ENCODE results near the gene BRME1.

DNA sequence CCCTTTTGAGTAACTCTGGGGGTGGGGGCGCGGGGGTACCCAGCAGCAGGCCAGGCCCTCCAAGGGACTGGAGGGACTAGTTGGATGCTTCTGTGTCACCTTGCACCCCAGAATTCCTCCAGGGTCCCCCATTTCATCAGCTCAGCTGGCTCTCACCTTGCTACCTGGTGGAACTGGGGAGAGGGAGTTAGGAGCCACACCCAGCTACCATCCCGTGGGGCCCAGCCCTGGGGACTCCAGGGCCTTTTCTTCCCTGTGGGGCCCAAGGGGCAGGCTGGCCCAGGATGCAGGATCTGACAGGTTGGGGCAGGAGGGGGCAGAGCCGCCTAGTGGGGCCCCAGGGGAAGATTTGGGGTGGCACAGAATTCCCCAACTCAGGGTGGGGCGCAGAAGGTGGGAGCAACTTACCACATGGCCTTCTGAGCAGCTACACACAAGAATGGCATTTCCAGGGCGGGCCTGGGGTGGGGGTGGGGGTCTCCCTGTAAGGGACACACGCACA, 61.7 kb downstream of the BRME1 start:
- TF ChIP-seq, protein P1, sequence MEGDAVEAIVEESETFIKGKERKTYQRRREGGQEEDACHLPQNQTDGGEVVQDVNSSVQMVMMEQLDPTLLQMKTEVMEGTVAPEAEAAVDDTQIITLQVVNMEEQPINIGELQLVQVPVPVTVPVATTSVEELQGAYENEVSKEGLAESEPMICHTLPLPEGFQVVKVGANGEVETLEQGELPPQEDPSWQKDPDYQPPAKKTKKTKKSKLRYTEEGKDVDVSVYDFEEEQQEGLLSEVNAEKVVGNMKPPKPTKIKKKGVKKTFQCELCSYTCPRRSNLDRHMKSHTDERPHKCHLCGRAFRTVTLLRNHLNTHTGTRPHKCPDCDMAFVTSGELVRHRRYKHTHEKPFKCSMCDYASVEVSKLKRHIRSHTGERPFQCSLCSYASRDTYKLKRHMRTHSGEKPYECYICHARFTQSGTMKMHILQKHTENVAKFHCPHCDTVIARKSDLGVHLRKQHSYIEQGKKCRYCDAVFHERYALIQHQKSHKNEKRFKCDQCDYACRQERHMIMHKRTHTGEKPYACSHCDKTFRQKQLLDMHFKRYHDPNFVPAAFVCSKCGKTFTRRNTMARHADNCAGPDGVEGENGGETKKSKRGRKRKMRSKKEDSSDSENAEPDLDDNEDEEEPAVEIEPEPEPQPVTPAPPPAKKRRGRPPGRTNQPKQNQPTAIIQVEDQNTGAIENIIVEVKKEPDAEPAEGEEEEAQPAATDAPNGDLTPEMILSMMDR (IDR thresholded peaks at IDR 0.05) = no peak
- no peak for TF ChIP-seq POLR2A (IDR thresholded peaks at IDR 0.05)

Measured in lower leg skin (tissue), 3 donors.